SK-N-SH (cell line): Measurements from ENCODE around the gene MAB21L1. TPM values are rescaled to one million over a fixed set of nuclear protein-coding genes. Genes with fewer than 3 reads are reported as not detected.

Experiments
- CTCF ChIA-PET: fragments of 300-600, 350-600 bp; formaldehyde crosslinking; extraction: SDS; loops from one replicate; lab custom pipeline; 2021; lab: Yijun Ruan, JAX
- POLR2A ChIA-PET: fragments of 350-600 bp; sonication (Branson Sonifier 250); formaldehyde crosslinking; extraction: SDS; loops from one replicate; lab custom pipeline; 2020; ENCODE audit warnings: antibody characterized with exemption, inconsistent platforms; lab: Yijun Ruan, JAX
- DNase-seq: peaks from one replicate; pipeline ENCODE4 v3.0.0; 2012
- H2AFZ ChIP-seq: fragments of 200-600 bp; sonication (generic); 2 replicates; pipeline ENCODE4 v1.8.1; 2016; ENCODE audit warnings: antibody characterized with exemption, mild to moderate bottlenecking, low read depth
- H3F3A ChIP-seq: fragments of 200-600 bp; sonication (generic); replicated peaks from 2 replicates; pipeline ENCODE3; 2016; ENCODE audit warnings: antibody characterized with exemption, mild to moderate bottlenecking; ENCODE audit not compliant: insufficient read depth
- H3K27ac ChIP-seq, 2 experiments: fragments of 200-500 bp in 1 of 2; fragments of 200-600 bp in 1 of 2; sonication (Bioruptor generic) in 1 of 2; sonication (generic), shearing (Covaris generic) in 1 of 2; 2 replicates each; pipeline versions ENCODE4 v1.5.1 to v1.6.1; 2014 to 2016; ENCODE audit warnings: low read depth in 2 of 2, inconsistent platforms in 1 of 2, low read length in 1 of 2, mild to moderate bottlenecking in 1 of 2, mixed read lengths in 1 of 2
- H3K27me3 ChIP-seq: fragments of 200-600 bp; sonication (generic), shearing (Covaris generic); 2 replicates; pipeline ENCODE4 v1.6.1; 2016; ENCODE audit warnings: mixed run types; ENCODE audit not compliant: insufficient read depth
- H3K36me3 ChIP-seq, 2 experiments: fragments of 200-500 bp in 1 of 2; fragments of 200-600 bp in 1 of 2; sonication (Bioruptor generic) in 1 of 2; sonication (generic) in 1 of 2; replicated peaks in 1 of 2; 2 replicates each; pipeline versions ENCODE3 to v1.5.1; 2014 to 2016; ENCODE audit warnings: low read length in 1 of 2, mild to moderate bottlenecking in 1 of 2; ENCODE audit not compliant: insufficient read depth in 2 of 2, control insufficient read depth in 1 of 2
- H3K4me1 ChIP-seq, 2 experiments: fragments of 200-500 bp in 1 of 2; fragments of 200-600 bp in 1 of 2; sonication (Bioruptor generic) in 1 of 2; sonication (generic), shearing (Covaris generic) in 1 of 2; 2 replicates each; pipeline versions ENCODE4 v1.5.1 to v1.6.1; 2014 to 2016; ENCODE audit warnings: low read depth in 1 of 2, low read length in 1 of 2, mixed run types in 1 of 2; ENCODE audit not compliant: insufficient read depth in 2 of 2, control insufficient read depth in 1 of 2
- H3K4me2 ChIP-seq: fragments of 200-600 bp; sonication (generic), shearing (Covaris generic); 2 replicates; pipeline ENCODE4 v1.6.1; 2017; ENCODE audit warnings: mixed run types
- H3K4me3 ChIP-seq, 2 experiments: fragments of 200-500 bp in 1 of 2; fragments of 200-600 bp in 1 of 2; sonication (Bioruptor generic) in 1 of 2; sonication (generic), shearing (Covaris generic) in 1 of 2; 2 replicates each; pipeline versions ENCODE4 v1.5.1 to v1.8.1; 2014 to 2016; ENCODE audit warnings: low read depth in 2 of 2, inconsistent platforms in 1 of 2, low read length in 1 of 2, mild to moderate bottlenecking in 1 of 2, mixed read lengths in 1 of 2, moderate library complexity in 1 of 2
- H3K79me2 ChIP-seq: fragments of 200-600 bp; sonication (generic); 2 replicates; pipeline ENCODE4 v1.8.1; 2017; ENCODE audit warnings: mild to moderate bottlenecking; ENCODE audit not compliant: insufficient read depth
- H3K9ac ChIP-seq: fragments of 200-600 bp; sonication (generic); 2 replicates; pipeline ENCODE4 v1.6.1; 2017; ENCODE audit warnings: mixed run types
- H3K9me2 ChIP-seq: fragments of 200-600 bp; sonication (generic); 2 replicates; pipeline ENCODE4 v1.6.1; 2017; ENCODE audit warnings: mixed run types
- H3K9me3 ChIP-seq: fragments of 200-600 bp; sonication (generic); 2 replicates; pipeline ENCODE4 v1.6.1; 2017; ENCODE audit warnings: mixed run types, mild to moderate bottlenecking, moderate library complexity
- H4K20me1 ChIP-seq: fragments of 200-600 bp; sonication (generic); 2 replicates; pipeline ENCODE4 v1.6.1; 2017; ENCODE audit warnings: mild to moderate bottlenecking, mixed run types; ENCODE audit not compliant: insufficient read depth
- CHD2 ChIP-seq: fragments of 150-350 bp; IDR thresholded peaks from 2 replicates; pipeline ENCODE4 v1.6.1; 2018; ENCODE audit warnings: low read length; ENCODE audit not compliant: partially characterized antibody
- ELF1 ChIP-seq: IDR thresholded peaks from 2 replicates; pipeline ENCODE4 v1.4.0; 2012
- EP300 ChIP-seq, 2 experiments: IDR thresholded peaks; 2 replicates each; pipeline versions ENCODE4 v1.4.0 to v1.6.1; 2012; ENCODE audit warnings: borderline replicate concordance in 1 of 2, low read depth in 1 of 2, low read length in 1 of 2
- FOXM1 ChIP-seq: IDR thresholded peaks from 2 replicates; pipeline ENCODE4 v1.4.0; 2012; ENCODE audit warnings: low read depth, mild to moderate bottlenecking
- GABPA ChIP-seq: IDR thresholded peaks from 2 replicates; pipeline ENCODE4 v1.4.0; 2012; ENCODE audit warnings: low read depth, mild to moderate bottlenecking
- GATA2 ChIP-seq: sonication (generic); formaldehyde crosslinking; IDR thresholded peaks from 2 replicates; pipeline ENCODE4 v1.5.0; 2020; ENCODE audit warnings: mild to moderate bottlenecking, missing genetic modification reagents
- JUND ChIP-seq: IDR thresholded peaks from 2 replicates; pipeline ENCODE4 v1.4.0; 2012
- MAX ChIP-seq: IDR thresholded peaks from 2 replicates; pipeline ENCODE4 v1.4.0; 2012; ENCODE audit warnings: low read depth
- MEF2A ChIP-seq: IDR thresholded peaks from 2 replicates; pipeline ENCODE4 v1.4.0; 2012; ENCODE audit warnings: low read depth, borderline replicate concordance
- NFIC ChIP-seq: IDR thresholded peaks from 2 replicates; pipeline ENCODE4 v1.4.0; 2012; ENCODE audit warnings: borderline replicate concordance
- NRF1 ChIP-seq: IDR thresholded peaks from 2 replicates; pipeline ENCODE4 v1.6.1; 2012; ENCODE audit warnings: low read depth, mild to moderate bottlenecking, low read length
- RAD21 ChIP-seq: IDR thresholded peaks from 2 replicates; pipeline ENCODE4 v1.6.1; 2012; ENCODE audit warnings: mild to moderate bottlenecking, low read length
- RCOR1 ChIP-seq: fragments of 150-350 bp; IDR thresholded peaks from 2 replicates; pipeline ENCODE4 v1.6.1; 2017; ENCODE audit warnings: antibody characterized with exemption, low read length
- REST ChIP-seq: IDR thresholded peaks from 2 replicates; pipeline ENCODE4 v1.6.1; 2012; ENCODE audit warnings: mild to moderate bottlenecking, low read depth, low read length, moderate library complexity
- RFX5 ChIP-seq: IDR thresholded peaks from 2 replicates; pipeline ENCODE4 v1.6.1; 2012; ENCODE audit warnings: mild to moderate bottlenecking, improper control_type of control experiment, low read length
- RXRA ChIP-seq: IDR thresholded peaks from 2 replicates; pipeline ENCODE4 v1.4.0; 2012; ENCODE audit warnings: low read depth, mild to moderate bottlenecking, borderline replicate concordance
- SIN3A ChIP-seq: IDR thresholded peaks from 2 replicates; pipeline ENCODE4 v1.6.1; 2012; ENCODE audit warnings: low read depth, mild to moderate bottlenecking, low read length, moderate library complexity, borderline replicate concordance
- SMC3 ChIP-seq: IDR thresholded peaks from 2 replicates; pipeline ENCODE4 v1.6.1; 2012; ENCODE audit warnings: low read depth, low read length, improper control_type of control experiment
- TAF1 ChIP-seq: IDR thresholded peaks from 2 replicates; pipeline ENCODE4 v1.6.1; 2012; ENCODE audit warnings: low read depth, mild to moderate bottlenecking, low read length, moderate library complexity, borderline replicate concordance
- YY1 ChIP-seq: IDR thresholded peaks from 2 replicates; pipeline ENCODE4 v1.4.0; 2012; ENCODE audit warnings: low read depth, mild to moderate bottlenecking
- ZBTB33 ChIP-seq: IDR thresholded peaks from 2 replicates; pipeline ENCODE4 v1.4.0; 2012; ENCODE audit warnings: low read depth, borderline replicate concordance
- WGBS: methylation state at CpG from one replicate; pipeline ENCODE4 v1.1.6; 2017; ENCODE audit warnings: low lambda C conversion rate; 5-methylcytosine and 5-hydroxymethylcytosine counted together
- polyA plus RNA-seq, 3 experiments: library from polyadenylated mRNA; depleted of rRNA; stranded (reverse); fragments of >200 nt; gene quantifications; 2 replicates each; pipeline ENCODE4 v1.2.3, GENCODE V29; 2012
- TF ChIP-seq, protein P1 (sequence below): fragments of 150-350 bp; IDR thresholded peaks from 2 replicates; pipeline ENCODE4 v1.6.1; 2016; ENCODE audit warnings: mild to moderate bottlenecking, low read depth, low read length
- TF ChIP-seq, protein P2 (sequence below): fragments of 150-350 bp; IDR thresholded peaks from 2 replicates; pipeline ENCODE4 v1.6.1; 2017; ENCODE audit warnings: antibody characterized with exemption, low read length, low read depth, borderline replicate concordance
- TF ChIP-seq, protein P3 (sequence below): IDR thresholded peaks from 2 replicates; pipeline ENCODE4 v1.4.0; 2012; ENCODE audit warnings: low read depth, borderline replicate concordance

MAB21L1 gene
- polyA plus RNA-seq, 1 of the 3 experiments (the other 2 are of a cell fraction): 42.3 TPM

DNA sequence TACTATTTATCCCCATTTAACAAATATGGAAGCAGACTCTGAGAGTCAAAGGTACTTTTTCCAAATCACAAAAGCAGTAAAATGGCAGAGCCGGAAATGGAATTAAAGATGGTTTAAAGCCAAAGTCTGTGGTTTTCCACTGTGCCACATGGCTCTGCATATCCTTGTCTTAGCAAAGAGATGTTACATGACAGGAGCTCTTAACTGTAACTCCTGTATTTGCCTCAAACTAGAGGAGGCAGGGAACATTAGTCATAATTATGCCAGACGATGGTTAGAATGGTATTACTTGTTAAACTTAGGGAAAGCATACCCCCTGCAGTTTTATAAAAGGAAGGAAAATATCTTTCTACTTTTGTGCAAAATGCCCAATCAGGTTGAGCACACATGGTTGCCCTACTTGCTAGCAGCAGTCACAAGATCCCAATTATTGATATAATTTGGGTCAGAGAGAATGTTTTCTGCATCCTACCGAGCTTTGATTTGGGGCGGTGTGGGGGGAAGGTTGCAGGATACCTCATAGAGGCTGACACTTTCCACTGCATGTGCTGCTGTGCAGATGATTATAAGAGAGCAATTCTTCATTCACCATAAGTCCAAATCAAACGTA lies 42.0 kb upstream of the MAB21L1 start:
- H3K27me3 ChIP-seq: no peaks in the 10 kb centered on the region
- H3K9me3 ChIP-seq: no peaks in the 10 kb centered on the region
- peaks cover 6 to 20% of the 10 kb centered on the region in 2 experiments; a peak in 3 of 4 replicates for H3K4me1 ChIP-seq
- WGBS: 32% methylated on average over 5 of the region's 5 CpGs
- H3K36me3 ChIP-seq: no peaks in the 10 kb centered on the region
- H2AFZ ChIP-seq: no peak overlapping the region
- ChIA-PET POLR2A (interaction anchor here (0.8 kb wide), 1 partner anchor 43 kb away, joined by 3 read pairs; no protein-coding TSS in a partner anchor), CTCF (interaction anchor here (1.0 kb wide), 1 partner anchor 14 kb away, joined by 3 read pairs; no protein-coding TSS in a partner anchor)
- H3K9ac ChIP-seq: no peak overlapping the region
- no peaks in the 10 kb centered on the region for H3F3A ChIP-seq
- 0 out of 4 replicates have a peak overlapping the region, but pooled peaks of 1 of the 2 experiments have one; percentile 2 for H3K4me3 ChIP-seq
- no peaks in the 10 kb centered on the region; the same call in 1 of the 2 replicates for H3K79me2 ChIP-seq
- H3K9me2 ChIP-seq: no peaks in the 10 kb centered on the region
- H3K27ac ChIP-seq: peak overlapping the region; percentile 51 to 79; a peak in 3 of 4 replicates
- DNase-seq: peak; percentile 40
- no peaks in the 10 kb centered on the region for H4K20me1 ChIP-seq
- H3K4me2 ChIP-seq: peak overlapping the region; percentile 37
- peak; percentile 45; the same call in 1 of the 2 replicates for TF ChIP-seq NFIC
- no peak for TF ChIP-seq RFX5
- TF ChIP-seq GATA2 (CRISPR knock-in tag): 0 out of 2 replicates have a peak, but pooled peaks have one; percentile 8
- no peak; the same call in 1 of the 2 replicates for TF ChIP-seq RCOR1
- peak; percentile 41 for TF ChIP-seq RAD21
- TF ChIP-seq RXRA: no peak
- TF ChIP-seq YY1: no peak
- TF ChIP-seq SIN3A: peak; percentile 73; the same call in 1 of the 2 replicates
- TF ChIP-seq EP300 (IDR thresholded peaks at IDR 0.05; ENCODE audit: borderline replicate concordance in 1 of 2, low read depth in 1 of 2, low read length in 1 of 2): peak; percentile 61 to 70; a peak in 3 of 4 replicates
- peak; percentile 44; the same call in 1 of the 2 replicates for TF ChIP-seq JUND
- TF ChIP-seq, protein P1, sequence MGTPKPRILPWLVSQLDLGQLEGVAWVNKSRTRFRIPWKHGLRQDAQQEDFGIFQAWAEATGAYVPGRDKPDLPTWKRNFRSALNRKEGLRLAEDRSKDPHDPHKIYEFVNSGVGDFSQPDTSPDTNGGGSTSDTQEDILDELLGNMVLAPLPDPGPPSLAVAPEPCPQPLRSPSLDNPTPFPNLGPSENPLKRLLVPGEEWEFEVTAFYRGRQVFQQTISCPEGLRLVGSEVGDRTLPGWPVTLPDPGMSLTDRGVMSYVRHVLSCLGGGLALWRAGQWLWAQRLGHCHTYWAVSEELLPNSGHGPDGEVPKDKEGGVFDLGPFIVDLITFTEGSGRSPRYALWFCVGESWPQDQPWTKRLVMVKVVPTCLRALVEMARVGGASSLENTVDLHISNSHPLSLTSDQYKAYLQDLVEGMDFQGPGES: no peak
- no peak for TF ChIP-seq FOXM1
- TF ChIP-seq ZBTB33: no peak; the same call in 1 of the 2 replicates
- TF ChIP-seq CHD2: no peak
- no peak for TF ChIP-seq NRF1
- no peak for TF ChIP-seq REST
- TF ChIP-seq MEF2A: no peak
- no peak for TF ChIP-seq ELF1
- peak; percentile 58 for TF ChIP-seq MAX
- no peak for TF ChIP-seq TAF1
- TF ChIP-seq, protein P2, sequence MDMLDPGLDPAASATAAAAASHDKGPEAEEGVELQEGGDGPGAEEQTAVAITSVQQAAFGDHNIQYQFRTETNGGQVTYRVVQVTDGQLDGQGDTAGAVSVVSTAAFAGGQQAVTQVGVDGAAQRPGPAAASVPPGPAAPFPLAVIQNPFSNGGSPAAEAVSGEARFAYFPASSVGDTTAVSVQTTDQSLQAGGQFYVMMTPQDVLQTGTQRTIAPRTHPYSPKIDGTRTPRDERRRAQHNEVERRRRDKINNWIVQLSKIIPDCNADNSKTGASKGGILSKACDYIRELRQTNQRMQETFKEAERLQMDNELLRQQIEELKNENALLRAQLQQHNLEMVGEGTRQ: no peak
- TF ChIP-seq, protein P3, sequence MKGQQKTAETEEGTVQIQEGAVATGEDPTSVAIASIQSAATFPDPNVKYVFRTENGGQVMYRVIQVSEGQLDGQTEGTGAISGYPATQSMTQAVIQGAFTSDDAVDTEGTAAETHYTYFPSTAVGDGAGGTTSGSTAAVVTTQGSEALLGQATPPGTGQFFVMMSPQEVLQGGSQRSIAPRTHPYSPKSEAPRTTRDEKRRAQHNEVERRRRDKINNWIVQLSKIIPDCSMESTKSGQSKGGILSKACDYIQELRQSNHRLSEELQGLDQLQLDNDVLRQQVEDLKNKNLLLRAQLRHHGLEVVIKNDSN: peak; percentile 24; the same call in 1 of the 2 replicates
- TF ChIP-seq SMC3: no peak
- no peak for TF ChIP-seq GABPA
